Keratinocyte (primary cell): ENCODE data around the gene TTC22.

ENCODE experiments used
- EZH2 ChIP-seq: IDR thresholded peaks from one replicate; pipeline ENCODE4 v1.6.1; 2012; ENCODE audit warnings: inconsistent platforms, mild to moderate bottlenecking, low read length, moderate library complexity
- TF ChIP-seq, protein P1 (sequence below), 3 experiments: IDR thresholded peaks in 1 of 3; conservative IDR thresholded peaks in 1 of 3; optimal IDR thresholded peaks in 1 of 3; 2 replicates in 2 of 3; 3 replicates in 1 of 3; pipeline versions ENCODE3 to v1.5.1; 2011; ENCODE audit warnings: low read length in 3 of 3, mild to moderate bottlenecking in 3 of 3, moderate library complexity in 2 of 3, control low read depth in 1 of 3, inconsistent platforms in 1 of 3; ENCODE audit not compliant: insufficient read depth in 2 of 3; ENCODE audit errors: extremely low read depth in 1 of 3

DNA sequence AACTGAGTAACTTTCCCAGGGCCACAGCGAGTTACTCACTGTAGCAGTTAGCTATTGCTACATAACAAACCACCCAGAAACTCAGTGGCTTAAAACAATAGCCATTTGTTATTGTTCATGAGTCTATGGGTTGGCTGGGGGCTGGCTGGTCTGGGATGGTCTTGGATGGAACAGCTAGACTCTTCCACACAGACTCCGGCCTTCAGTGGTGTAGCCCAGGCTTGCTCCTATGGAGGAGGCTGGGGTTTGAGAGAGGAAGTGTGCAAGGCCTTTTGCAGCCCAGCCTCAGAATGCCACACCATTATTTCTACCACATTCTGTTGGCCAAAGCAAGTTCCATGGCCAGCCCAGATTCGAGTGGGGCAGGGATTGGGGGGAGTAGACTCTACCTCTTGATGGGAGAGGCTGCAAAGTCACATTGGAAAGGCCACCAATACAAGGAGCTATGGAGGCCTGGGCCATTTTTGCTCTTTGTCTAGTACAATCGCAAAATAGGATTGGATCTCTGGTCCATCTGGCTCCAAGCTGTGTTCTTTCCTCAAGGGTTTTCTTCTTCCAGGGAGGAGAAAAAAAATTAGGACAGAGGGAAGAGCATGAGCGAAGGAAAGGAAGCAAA is 37.5 kb upstream of the TTC22 start:
- TF ChIP-seq, protein P1, sequence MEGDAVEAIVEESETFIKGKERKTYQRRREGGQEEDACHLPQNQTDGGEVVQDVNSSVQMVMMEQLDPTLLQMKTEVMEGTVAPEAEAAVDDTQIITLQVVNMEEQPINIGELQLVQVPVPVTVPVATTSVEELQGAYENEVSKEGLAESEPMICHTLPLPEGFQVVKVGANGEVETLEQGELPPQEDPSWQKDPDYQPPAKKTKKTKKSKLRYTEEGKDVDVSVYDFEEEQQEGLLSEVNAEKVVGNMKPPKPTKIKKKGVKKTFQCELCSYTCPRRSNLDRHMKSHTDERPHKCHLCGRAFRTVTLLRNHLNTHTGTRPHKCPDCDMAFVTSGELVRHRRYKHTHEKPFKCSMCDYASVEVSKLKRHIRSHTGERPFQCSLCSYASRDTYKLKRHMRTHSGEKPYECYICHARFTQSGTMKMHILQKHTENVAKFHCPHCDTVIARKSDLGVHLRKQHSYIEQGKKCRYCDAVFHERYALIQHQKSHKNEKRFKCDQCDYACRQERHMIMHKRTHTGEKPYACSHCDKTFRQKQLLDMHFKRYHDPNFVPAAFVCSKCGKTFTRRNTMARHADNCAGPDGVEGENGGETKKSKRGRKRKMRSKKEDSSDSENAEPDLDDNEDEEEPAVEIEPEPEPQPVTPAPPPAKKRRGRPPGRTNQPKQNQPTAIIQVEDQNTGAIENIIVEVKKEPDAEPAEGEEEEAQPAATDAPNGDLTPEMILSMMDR (optimal IDR thresholded peaks at IDR 0.05 in 1 of 3, IDR thresholded peaks at IDR 0.05 in 1 of 3, conservative IDR thresholded peaks at IDR 0.05 in 1 of 3; ENCODE audit: extremely low read depth in 1 of 3, insufficient read depth in 2 of 3, low read length in 3 of 3) = no peak
- TF ChIP-seq EZH2 = no peak
